OCI-LY7 (cell line): ENCODE data around the gene DHX38. TPM values are rescaled to one million over a fixed set of nuclear protein-coding genes. Genes with fewer than 3 reads are reported as not detected.

Experiments used
- BruUV-seq: library from RNA; stranded (reverse); fragments of 400-500 nt; replicated peaks from 2 replicates; lab custom pipeline; 2021; lab: Mats Ljungman, UMichigan
- CTCF ChIA-PET: fragments of 300-600 bp; sonication (Branson Sonifier 250); formaldehyde crosslinking; loops from one replicate; lab custom pipeline; 2022; ENCODE audit warnings: antibody characterized with exemption; ENCODE audit not compliant: unreplicated experiment; lab: Charles Lee
- POLR2A ChIA-PET: fragments of 300-600 bp; sonication (Branson Sonifier 250); formaldehyde crosslinking; loops from one replicate; lab custom pipeline; 2022; ENCODE audit warnings: antibody characterized with exemption; lab: Charles Lee
- DNase-seq: peaks from one replicate; pipeline ENCODE4 v3.0.0-alpha.2; 2015; ENCODE audit warnings: low spot score
- H2AFZ ChIP-seq: fragments of 200-600 bp; sonication (generic), shearing (Covaris generic); 2 replicates; pipeline ENCODE4 v1.6.1; 2014; ENCODE audit warnings: mild to moderate bottlenecking, antibody characterized with exemption, low read length, moderate library complexity
- H3K27ac ChIP-seq: fragments of 200-600 bp; sonication (generic); 2 replicates; pipeline ENCODE4 v1.5.1; 2014; ENCODE audit warnings: mixed run types, low read depth, mild to moderate bottlenecking, moderate library complexity, low read length, inconsistent platforms; ENCODE audit not compliant: poor library complexity, severe bottlenecking
- H3K36me3 ChIP-seq: fragments of 200-600 bp; sonication (generic); 2 replicates; pipeline ENCODE4 v1.6.1; 2014; ENCODE audit warnings: mild to moderate bottlenecking, antibody characterized with exemption, low read length, moderate library complexity, mixed read lengths; ENCODE audit not compliant: insufficient read depth
- H3K4me1 ChIP-seq: fragments of 200-600 bp; sonication (generic); 2 replicates; pipeline ENCODE4 v1.5.1; 2014; ENCODE audit warnings: mild to moderate bottlenecking, low read length; ENCODE audit not compliant: insufficient read depth, poor library complexity, severe bottlenecking
- H3K4me2 ChIP-seq: fragments of 200-600 bp; sonication (generic); 2 replicates; pipeline ENCODE4 v1.6.1; 2014; ENCODE audit warnings: mild to moderate bottlenecking, low read length
- H3K4me3 ChIP-seq: fragments of 200-600 bp; sonication (generic); 2 replicates; pipeline ENCODE4 v1.5.1; 2014; ENCODE audit warnings: mild to moderate bottlenecking, low read depth, low read length; ENCODE audit not compliant: poor library complexity, severe bottlenecking
- H3K79me2 ChIP-seq: fragments of 200-600 bp; sonication (generic); 2 replicates; pipeline ENCODE4 v1.6.1; 2016; ENCODE audit warnings: low read depth, mild to moderate bottlenecking, low read length, moderate library complexity, mixed read lengths; ENCODE audit not compliant: insufficient read depth
- H3K9me2 ChIP-seq: fragments of 200-600 bp; sonication (generic); 2 replicates; pipeline ENCODE4 v1.6.1; 2016; ENCODE audit warnings: mild to moderate bottlenecking, low read length, mixed read lengths; ENCODE audit not compliant: insufficient read depth
- H3K9me3 ChIP-seq: fragments of 200-600 bp; sonication (generic); 2 replicates; pipeline ENCODE4 v1.6.1; 2014; ENCODE audit warnings: mild to moderate bottlenecking, mixed run types, low read length, mixed read lengths
- H4K20me1 ChIP-seq: fragments of 200-600 bp; sonication (generic); 2 replicates; pipeline ENCODE4 v1.6.1; 2014; ENCODE audit warnings: mild to moderate bottlenecking, antibody characterized with exemption, low read length, moderate library complexity, mixed read lengths; ENCODE audit not compliant: insufficient read depth
- EZH2phosphoT487 ChIP-seq: fragments of 200-600 bp; sonication (generic); IDR thresholded peaks from 2 replicates; pipeline ENCODE4 v1.6.1; 2018; ENCODE audit warnings: low read depth, borderline replicate concordance, mild to moderate bottlenecking, mixed run types, antibody characterized with exemption, low read length, moderate library complexity, mixed read lengths
- intact Hi-C: fragments of 100-400 bp; cut with micrococcal nuclease; formaldehyde crosslinking; loops from one replicate; pipeline ENCODE4 v1.10.0; 2022; ENCODE audit not compliant: unreplicated experiment
- total RNA-seq, 2 experiments: library from RNA; depleted of rRNA in 1 of 2; stranded (reverse); fragments of >200 nt in 1 of 2; shearing (Covaris generic) in 1 of 2; gene quantifications; 2 replicates each; pipeline ENCODE4 v1.2.3, GENCODE V29; 2014 to 2022
- TF ChIP-seq, protein P1 (sequence below): fragments of 200-600 bp; sonication (generic); conservative IDR thresholded peaks from 2 replicates; pipeline ENCODE4 v1.5.1; 2014; ENCODE audit warnings: mild to moderate bottlenecking, antibody characterized with exemption, low read length, moderate library complexity, mixed read lengths

DHX38 gene
- total RNA-seq, 2 experiments from 2014 or later, result 56.6 to 86.5 TPM

DNA sequence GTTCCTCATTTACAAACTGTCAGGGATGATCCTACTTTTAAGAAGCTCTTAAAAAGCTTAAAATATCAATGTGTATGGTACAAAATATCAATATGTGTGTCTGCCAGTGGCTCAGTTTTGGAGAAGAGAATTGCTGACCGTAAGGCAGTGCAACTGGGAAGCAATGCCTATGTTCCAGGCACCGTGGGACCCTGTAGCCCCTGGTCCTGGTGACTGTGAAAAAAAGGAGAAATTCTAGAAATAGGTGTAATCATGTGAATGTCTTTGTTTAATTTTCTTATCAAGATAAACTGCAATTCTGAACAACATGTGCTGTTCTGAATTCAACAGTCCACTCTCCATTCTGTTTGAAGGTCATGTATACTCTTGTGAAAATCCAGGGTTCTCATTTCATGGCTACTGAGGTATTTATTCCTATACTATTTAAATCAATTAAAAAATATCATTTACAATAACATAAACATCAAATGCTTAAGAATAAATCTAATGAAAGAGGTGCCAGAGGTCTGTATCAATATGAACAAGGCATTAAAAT lies 48.8 kb upstream of the DHX38 start:
- H3K4me1 ChIP-seq, result no peaks in the 10 kb centered on the region
- no peak for DNase-seq
- intact Hi-C loops, result no loop called here
- no peak overlapping the region for H3K4me2 ChIP-seq
- TF ChIP-seq, protein P1, sequence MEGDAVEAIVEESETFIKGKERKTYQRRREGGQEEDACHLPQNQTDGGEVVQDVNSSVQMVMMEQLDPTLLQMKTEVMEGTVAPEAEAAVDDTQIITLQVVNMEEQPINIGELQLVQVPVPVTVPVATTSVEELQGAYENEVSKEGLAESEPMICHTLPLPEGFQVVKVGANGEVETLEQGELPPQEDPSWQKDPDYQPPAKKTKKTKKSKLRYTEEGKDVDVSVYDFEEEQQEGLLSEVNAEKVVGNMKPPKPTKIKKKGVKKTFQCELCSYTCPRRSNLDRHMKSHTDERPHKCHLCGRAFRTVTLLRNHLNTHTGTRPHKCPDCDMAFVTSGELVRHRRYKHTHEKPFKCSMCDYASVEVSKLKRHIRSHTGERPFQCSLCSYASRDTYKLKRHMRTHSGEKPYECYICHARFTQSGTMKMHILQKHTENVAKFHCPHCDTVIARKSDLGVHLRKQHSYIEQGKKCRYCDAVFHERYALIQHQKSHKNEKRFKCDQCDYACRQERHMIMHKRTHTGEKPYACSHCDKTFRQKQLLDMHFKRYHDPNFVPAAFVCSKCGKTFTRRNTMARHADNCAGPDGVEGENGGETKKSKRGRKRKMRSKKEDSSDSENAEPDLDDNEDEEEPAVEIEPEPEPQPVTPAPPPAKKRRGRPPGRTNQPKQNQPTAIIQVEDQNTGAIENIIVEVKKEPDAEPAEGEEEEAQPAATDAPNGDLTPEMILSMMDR, result no peak
- TF ChIP-seq EZH2phosphoT487, result no peak
- no peak overlapping the region for H3K4me3 ChIP-seq
- peaks cover 4% of the 10 kb centered on the region; the same call in 1 of the 2 replicates for H3K9me3 ChIP-seq
- H3K9me2 ChIP-seq, result no peaks in the 10 kb centered on the region
- ChIA-PET POLR2A (no interaction called here), CTCF (no interaction called here)
- no peaks in the 10 kb centered on the region for H3K79me2 ChIP-seq
- no peaks in the 10 kb centered on the region for H3K36me3 ChIP-seq
- H2AFZ ChIP-seq, result no peak overlapping the region
- no peaks in the 10 kb centered on the region for H4K20me1 ChIP-seq
- H3K27ac ChIP-seq, result no peak overlapping the region
- no TSS peak for BruUV-seq

DNA sequence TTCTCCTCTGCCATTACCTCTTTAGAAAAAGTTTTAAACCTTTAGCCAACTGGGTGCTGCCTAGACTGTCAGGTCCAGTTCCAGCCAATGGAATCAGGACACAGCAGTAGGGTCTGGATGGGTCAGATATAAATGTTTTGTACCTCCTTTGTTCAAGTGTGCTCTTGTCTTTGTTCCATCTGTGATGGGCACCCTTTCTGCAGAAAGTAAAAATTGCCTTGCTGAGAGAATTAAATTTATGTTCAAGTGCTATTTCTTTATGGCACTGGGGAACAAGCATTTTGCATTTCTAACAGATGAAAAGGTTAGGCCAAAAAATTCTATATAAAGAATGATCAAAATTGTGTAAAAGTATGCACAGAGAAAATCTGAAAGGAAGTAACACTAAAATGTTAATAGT lies 44.5 kb upstream of the DHX38 start:
- no peaks in the 10 kb centered on the region for H3K79me2 ChIP-seq
- ChIA-PET CTCF (no interaction called here), POLR2A (no interaction called here)
- DNase-seq, result no peak
- BruUV-seq, result no TSS peak
- H3K4me1 ChIP-seq, result no peaks in the 10 kb centered on the region
- H4K20me1 ChIP-seq, result no peaks in the 10 kb centered on the region
- no peak overlapping the region for H3K4me2 ChIP-seq
- H3K9me3 ChIP-seq, result peaks cover 4% of the 10 kb centered on the region; the same call in 1 of the 2 replicates
- TF ChIP-seq, protein P1, result no peak
- no peak for TF ChIP-seq EZH2phosphoT487
- H3K4me3 ChIP-seq, result no peak overlapping the region
- no peak overlapping the region for H2AFZ ChIP-seq
- no peaks in the 10 kb centered on the region for H3K36me3 ChIP-seq
- intact Hi-C loops, result no loop called here
- H3K27ac ChIP-seq, result no peak overlapping the region
- no peaks in the 10 kb centered on the region for H3K9me2 ChIP-seq

DNA sequence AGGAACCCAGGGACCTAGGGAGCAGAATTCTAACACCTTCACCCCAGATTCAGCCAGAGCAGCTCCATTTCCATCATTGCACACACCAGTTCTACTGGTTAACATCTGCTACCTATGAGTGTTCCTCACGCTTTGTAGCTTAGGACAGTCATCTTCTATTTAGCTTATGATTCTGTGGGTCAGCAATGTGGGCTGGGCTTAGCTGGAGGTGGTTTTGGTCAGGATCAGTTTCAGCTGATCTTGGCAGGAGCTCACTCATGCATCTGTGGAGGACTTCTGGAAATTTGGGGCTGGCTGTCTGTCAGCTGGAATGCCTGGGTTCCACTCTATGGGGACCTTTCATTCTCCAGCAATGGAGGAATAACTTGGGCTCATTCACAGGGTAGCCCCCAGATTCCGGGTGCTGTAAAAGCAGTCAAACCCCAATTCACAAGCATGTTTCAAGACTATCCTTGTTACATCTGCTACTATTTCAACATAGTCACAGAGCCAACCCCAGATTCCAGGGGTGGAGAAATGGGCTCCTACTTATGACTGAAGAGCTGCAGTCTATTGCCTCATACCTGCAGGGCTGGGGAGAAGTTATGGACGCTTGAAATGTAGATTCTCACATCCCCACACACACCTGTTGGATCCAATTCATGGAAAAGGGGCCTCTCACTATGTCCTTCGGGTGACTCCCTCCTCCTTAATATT lies 42.7 kb upstream of the DHX38 start:
- DNase-seq, result no peak
- Histone ChIP-seq H4K20me1 (no peaks in the 10 kb centered on the region), H3K9me3 (peaks cover 4% of the 10 kb centered on the region; the same call in 1 of the 2 replicates), H3K4me2 (no peak overlapping the region), H3K4me1 (no peaks in the 10 kb centered on the region), H3K9me2 (no peaks in the 10 kb centered on the region), H2AFZ (no peak overlapping the region), H3K27ac (no peak overlapping the region), H3K4me3 (no peak overlapping the region), H3K79me2 (no peaks in the 10 kb centered on the region), H3K36me3 (no peaks in the 10 kb centered on the region)
- intact Hi-C loops, result no loop called here
- POLR2A ChIA-PET, result interaction anchor here (0.5 kb wide), 1 partner anchor 33 kb away, joined by 6 read pairs; no protein-coding TSS in a partner anchor
- CTCF ChIA-PET, result no interaction called here
- no peak for TF ChIP-seq EZH2phosphoT487
- TF ChIP-seq, protein P1, result no peak
- no TSS peak for BruUV-seq
